HEK293T (cell line): ENCODE results near the gene CDH4.

Experiments used
- BHLHE40 ChIP-seq: fragments of 450-650 bp; IDR thresholded peaks from 2 replicates; pipeline ENCODE4 v1.6.1; 2016; ENCODE audit warnings: mild to moderate bottlenecking, moderate library complexity, borderline replicate concordance
- FOXA1 ChIP-seq: fragments of 450-650 bp; IDR thresholded peaks from 2 replicates; pipeline ENCODE4 v1.6.1; 2016; ENCODE audit warnings: mild to moderate bottlenecking
- FOXK2 ChIP-seq: fragments of 450-650 bp; IDR thresholded peaks from 2 replicates; pipeline ENCODE4 v1.6.1; 2016; ENCODE audit warnings: mild to moderate bottlenecking
- FOXM1 ChIP-seq: fragments of 450-650 bp; IDR thresholded peaks from 2 replicates; pipeline ENCODE4 v1.6.1; 2017; ENCODE audit warnings: mild to moderate bottlenecking, borderline replicate concordance
- LEF1 ChIP-seq: fragments of 450-650 bp; IDR thresholded peaks from 2 replicates; pipeline ENCODE4 v1.6.1; 2017; ENCODE audit warnings: mild to moderate bottlenecking, borderline replicate concordance
- SP1 ChIP-seq: fragments of 450-650 bp; IDR thresholded peaks from 2 replicates; pipeline ENCODE4 v1.6.1; 2017
- SUZ12 ChIP-seq: fragments of 450-650 bp; IDR thresholded peaks from 2 replicates; pipeline ENCODE4 v1.6.1; 2016; ENCODE audit warnings: mild to moderate bottlenecking
- ZNF384 ChIP-seq: fragments of 450-650 bp; IDR thresholded peaks from 2 replicates; pipeline ENCODE4 v1.6.1; 2016
- TF ChIP-seq, protein P1 (sequence below): fragments of 450-650 bp; IDR thresholded peaks from 2 replicates; pipeline ENCODE4 v1.6.1; 2016

DNA sequence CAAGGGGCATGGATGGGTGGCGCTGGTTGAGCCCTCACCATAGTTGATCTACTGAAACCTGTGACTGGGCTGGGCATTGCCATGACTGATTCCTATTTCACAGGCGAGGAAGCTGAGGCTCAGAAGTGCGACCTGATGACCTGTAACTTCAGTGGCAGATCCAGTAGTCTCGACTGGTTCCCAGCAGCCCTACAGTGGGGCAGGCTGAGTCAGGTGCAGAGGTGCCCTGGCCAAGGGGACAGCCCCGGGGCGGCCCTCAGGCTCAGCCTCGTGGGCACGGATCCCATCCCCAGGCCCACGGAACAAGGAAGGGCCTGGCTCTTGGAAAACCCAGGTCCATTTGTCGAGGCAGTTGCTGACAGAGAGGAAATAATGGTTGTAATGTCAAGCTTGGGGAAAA lies 283.0 kb downstream of the CDH4 start:
- TF ChIP-seq BHLHE40 (no peak), FOXM1 (no peak), SUZ12 (no peak), SP1 (no peak), ZNF384 (no peak), FOXA1 (no peak), FOXK2 (no peak), LEF1 (no peak)
- TF ChIP-seq, protein P1, sequence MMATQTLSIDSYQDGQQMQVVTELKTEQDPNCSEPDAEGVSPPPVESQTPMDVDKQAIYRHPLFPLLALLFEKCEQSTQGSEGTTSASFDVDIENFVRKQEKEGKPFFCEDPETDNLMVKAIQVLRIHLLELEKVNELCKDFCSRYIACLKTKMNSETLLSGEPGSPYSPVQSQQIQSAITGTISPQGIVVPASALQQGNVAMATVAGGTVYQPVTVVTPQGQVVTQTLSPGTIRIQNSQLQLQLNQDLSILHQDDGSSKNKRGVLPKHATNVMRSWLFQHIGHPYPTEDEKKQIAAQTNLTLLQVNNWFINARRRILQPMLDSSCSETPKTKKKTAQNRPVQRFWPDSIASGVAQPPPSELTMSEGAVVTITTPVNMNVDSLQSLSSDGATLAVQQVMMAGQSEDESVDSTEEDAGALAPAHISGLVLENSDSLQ = no peak
